HuH-7 (cell line): ENCODE measurements around the gene GRM2.
"Not testable (repeated sequence)": the region's sequence is repeated elsewhere in the genome, so short reads cannot be mapped to it uniquely, and the experiment has no call there.

Experiments
- DNase-seq: peaks from one replicate; pipeline ENCODE4 v3.0.0; 2011; ENCODE audit warnings: low spot score

Gene GRM2

DNA sequence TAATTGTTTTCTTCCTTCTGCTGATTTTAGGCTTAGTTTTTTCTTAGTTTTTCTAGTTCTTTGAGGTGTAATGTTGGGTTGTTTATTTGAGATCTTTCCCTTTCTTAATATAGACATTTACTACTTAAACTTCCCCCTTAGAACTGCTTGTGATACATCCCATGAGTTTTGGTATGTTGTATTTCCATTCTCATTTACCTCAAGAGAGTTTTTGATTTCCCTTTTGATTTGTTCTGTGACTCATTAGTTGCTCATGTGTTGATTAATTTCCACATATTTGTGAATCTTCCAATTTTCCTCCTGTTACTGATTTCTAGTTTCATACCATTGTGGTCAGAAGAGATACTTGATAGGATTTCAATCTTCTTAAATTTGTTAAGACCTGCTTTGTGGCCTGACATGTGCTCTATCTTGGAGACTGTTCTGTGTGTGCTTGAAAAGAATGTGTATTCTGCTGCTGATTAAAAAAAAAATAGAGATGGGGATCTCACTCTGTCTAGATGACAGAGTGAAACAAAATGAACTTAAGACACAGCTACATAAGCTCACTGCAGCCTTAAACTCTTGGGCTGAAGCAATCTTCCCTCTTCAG lies 22.3 kb downstream of the GRM2 start:
- DNase-seq, result no peak

DNA sequence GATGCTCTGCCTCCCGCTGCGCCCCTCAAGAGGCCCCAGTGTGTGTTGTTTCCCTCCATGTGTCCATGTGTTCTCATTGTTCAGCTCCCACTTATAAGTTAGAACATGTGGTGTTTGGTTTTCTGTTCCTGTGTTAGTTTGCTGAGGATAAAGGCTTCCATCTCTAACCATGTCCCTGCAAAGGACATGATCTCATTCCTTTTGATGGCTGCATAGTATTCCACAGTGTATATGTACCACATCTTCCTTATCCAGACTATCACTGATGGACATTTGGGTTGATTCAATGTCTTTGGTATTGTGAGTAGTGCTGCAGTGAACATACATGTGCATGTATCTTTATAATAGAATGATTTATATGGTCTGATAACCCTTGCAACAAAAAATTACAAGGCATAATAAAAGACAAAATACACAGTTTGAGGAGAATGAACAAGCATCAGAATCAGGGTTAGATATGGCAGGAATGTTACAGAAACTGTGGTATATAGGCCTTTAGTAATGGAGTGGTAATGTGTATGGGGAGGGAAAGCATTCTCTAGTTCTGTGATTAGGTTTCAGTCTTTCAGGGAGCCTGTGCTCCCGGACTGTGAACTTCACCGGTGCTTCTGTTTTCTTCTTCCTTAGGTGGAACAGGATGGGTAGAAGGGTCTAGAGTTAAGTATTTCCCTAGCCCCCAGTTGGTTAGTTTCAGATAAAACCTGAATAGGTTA lies 27.1 kb downstream of the GRM2 start:
- DNase-seq, result no peak

DNA sequence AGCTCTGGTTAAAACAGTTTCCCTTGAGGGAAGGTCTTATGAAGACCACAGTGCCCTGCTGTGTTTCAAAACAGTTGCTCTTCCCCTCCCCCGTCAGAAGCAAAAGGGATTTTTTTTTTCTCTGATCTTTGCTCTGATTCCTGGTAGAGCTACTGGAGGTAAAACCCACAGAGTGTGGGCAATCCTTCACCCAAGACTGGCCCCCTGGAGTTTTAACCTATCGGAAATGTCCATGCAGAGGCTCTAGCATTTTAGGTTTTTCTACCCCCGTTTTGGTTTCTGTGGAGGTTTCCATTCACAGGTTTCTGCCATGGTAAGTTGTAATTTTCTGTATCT lies 27.7 kb downstream of the GRM2 start:
- DNase-seq, result no peak

- no peak for DNase-seq
These were observed 28.2 kb downstream of the GRM2 start for GRCh38 chr3:51735039-51735438.

GRCh38 chr3:51735950-51736349 lies 29.1 kb downstream of the GRM2 start:
- no peak for DNase-seq

- no peak for DNase-seq
These were observed 32.2 kb downstream of the GRM2 start for GRCh38 chr3:51739110-51739509.

DNA sequence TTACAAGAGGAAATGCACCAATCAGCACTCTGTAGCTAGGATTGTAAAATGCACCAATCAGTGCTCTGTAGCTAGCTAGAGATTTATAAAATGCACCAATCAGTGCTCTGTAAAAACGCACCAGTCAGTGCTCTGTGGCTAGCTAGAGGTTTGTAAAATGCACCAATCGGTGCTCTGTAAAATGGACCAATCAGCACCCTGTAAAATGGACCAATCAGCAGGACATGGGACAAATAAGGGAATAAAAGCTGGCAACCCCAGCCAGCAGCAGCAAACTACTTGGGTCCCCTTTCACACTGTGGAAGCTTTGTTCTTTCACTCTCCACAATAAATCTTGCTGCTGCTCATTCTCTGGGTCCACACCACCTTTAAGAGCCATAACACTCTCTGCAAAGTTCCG lies 35.5 kb downstream of the GRM2 start:
- DNase-seq, result not testable (repeated sequence)

GRCh38 chr3:51742978-51743377 lies 36.1 kb downstream of the GRM2 start:
- not testable (repeated sequence) for DNase-seq

- no peak for DNase-seq
These were observed 41.0 kb downstream of the GRM2 start for GRCh38 chr3:51747840-51748239.

DNA sequence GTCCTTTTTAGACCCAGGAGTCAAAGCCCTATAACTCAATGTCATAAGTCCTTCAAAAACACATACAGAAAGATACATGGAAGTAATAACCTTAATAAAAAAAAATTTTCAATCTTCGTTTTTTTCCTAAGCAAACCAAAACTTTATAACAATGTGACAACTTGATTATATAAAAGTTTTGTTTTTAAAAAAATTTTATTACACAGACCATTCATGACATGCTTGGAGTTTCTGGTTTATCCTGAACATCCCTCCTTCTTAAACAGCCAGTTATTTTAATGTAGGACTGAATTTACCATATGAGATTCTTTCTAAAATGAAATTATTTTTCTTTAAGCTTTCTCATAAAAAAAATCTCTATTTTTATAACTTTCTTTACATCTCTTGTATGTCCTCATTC lies 41.5 kb downstream of the GRM2 start:
- DNase-seq, result no peak

DNA sequence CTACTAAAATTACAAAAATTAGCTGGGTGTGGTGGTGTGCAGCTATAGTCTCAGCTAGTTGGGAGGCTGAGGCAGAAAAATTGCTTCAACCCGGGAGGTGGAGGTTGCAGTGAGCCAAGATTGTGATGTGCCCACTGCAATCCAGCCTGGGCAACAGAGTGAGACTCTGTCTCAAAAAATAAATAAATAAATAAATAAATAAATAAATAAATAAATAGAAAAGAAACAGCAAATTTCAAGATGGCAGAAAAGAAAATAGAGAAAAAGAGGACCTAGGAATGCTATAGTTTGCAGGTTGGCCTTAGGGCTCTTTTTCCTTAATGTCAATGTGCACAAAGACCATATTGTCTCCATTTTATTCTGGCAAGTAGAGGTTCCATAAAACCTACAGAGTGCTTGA lies 44.0 kb downstream of the GRM2 start:
- no peak for DNase-seq

GRCh38 chr3:51751287-51751686 lies 44.4 kb downstream of the GRM2 start:
- no peak for DNase-seq

GRCh38 chr3:51753763-51754750 lies 47.2 kb downstream of the GRM2 start:
- DNase-seq, result not testable (repeated sequence)

DNA sequence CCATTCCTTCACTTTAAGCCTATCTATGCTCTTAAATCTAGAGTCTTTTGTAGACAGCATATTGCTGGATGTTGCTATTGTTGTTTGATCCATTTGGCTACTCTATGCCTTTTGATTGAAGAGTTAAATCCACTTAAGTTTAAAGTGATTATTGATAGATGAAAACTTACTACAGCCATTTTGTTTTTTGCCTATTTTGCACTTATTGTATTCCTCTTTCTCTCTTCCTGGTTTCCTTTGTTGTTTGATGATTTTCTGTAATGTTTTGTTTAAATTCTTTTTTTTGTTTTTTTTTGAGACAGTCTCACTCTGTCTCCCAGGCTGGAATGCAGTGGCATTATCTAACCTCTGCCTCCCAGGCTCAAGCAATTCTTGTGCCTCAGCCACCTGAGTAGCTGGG lies 52.3 kb downstream of the GRM2 start:
- no peak for DNase-seq
